ENCODE results near the gene TEP1. TPM values are rescaled to one million over a fixed set of nuclear protein-coding genes. Genes with fewer than 3 reads are reported as not detected.

Gene TEP1
- total and polyA plus RNA-seq, 2 of the 13 experiments (the other 11 are each of a cell fraction or from before 2014, with no cell fraction given): 11.0 to 12.8 TPM

- POLR2A ChIA-PET: interaction anchor here (3.3 to 9.8 kb wide), 2 partner anchors 13 to 132 kb away, joined by 15 to 139 read pairs; partner anchors contain the start of genes PARP2 and PIP4P1
- Histone ChIP-seq H3K4me3 (replicated peaks in 1 of 3; ENCODE audit: insufficient read depth in 1 of 3, low read depth in 2 of 3, low read length in 3 of 3) (no peak overlapping the region), H3K4me2 (ENCODE audit: low read depth, low read length) (no peak overlapping the region), H4K20me1 (ENCODE audit: insufficient read depth, low read length) (peaks cover 37% of the 10 kb centered on the region), H3K27me3 (ENCODE audit: control insufficient read depth in 1 of 2, insufficient read depth in 2 of 2, low read length in 2 of 2) (no peaks in the 10 kb centered on the region; a peak in 1 of 5 replicates), H3K36me3 (replicated peaks in 1 of 2; ENCODE audit: control insufficient read depth in 1 of 2, insufficient read depth in 2 of 2, low read length in 2 of 2) (peaks cover 7 to 37% of the 10 kb centered on the region in 2 experiments), H3K4me1 (ENCODE audit: insufficient read depth, low read length) (peaks cover 61% of the 10 kb centered on the region), H3K9me3 (ENCODE audit: low read length) (no peaks in the 10 kb centered on the region), H3K27ac (ENCODE audit: extremely low read length, insufficient read depth, low read length) (no peak overlapping the region), H2AFZ (ENCODE audit: low read length) (no peak overlapping the region), H3K79me2 (ENCODE audit: insufficient read depth, low read length) (peaks cover 73% of the 10 kb centered on the region), H3K9ac (ENCODE audit: insufficient read depth, low read depth, low read length) (no peak overlapping the region)
- DNase-seq (ENCODE audit: low spot score) (no peak), FAIRE-seq (no peak), ATAC-seq (no peak)
- in situ Hi-C loops (cut with HindIII; ENCODE audit: extremely low pct_ligation_motif_present, low pct_unique_long_range_greater_than_20kb): loop anchor here (5.0 to 25.0 kb wide), 4 partner anchors 133 to 658 kb away; partner anchors contain the start of genes ANG, APEX1, METTL17 and OSGEP
- BruUV-seq (replicated peaks): no TSS peak
- CTCF ChIA-PET (ENCODE audit: low intra/inter-chr PET ratio, low total read pairs): no interaction called here
- intact Hi-C loops (cut with micrococcal nuclease; ENCODE audit: unreplicated experiment): loop anchor here (5.0 kb wide), 1 partner anchor 83 kb away; the partner anchor contains the start of gene TEP1
- 71% methylated on average over 2 of the region's 2 CpGs for WGBS (ENCODE audit: low lambda C conversion rate)
- TF ChIP-seq RFXAP (CRISPR knock-in tag; IDR thresholded peaks at IDR 0.05; ENCODE audit: borderline replicate concordance): no peak
- peak; percentile 4; the same call in 1 of the 2 replicates for TF ChIP-seq ATF7 (IDR thresholded peaks at IDR 0.05)
- TF ChIP-seq ATF7 (CRISPR knock-in tag; IDR thresholded peaks at IDR 0.05): no peak
These were observed 83.9 kb downstream of the TEP1 start for GRCh38 chr14:20329355-20329754.

GRCh38 chr14:20328705-20329104 is 84.6 kb downstream of the TEP1 start:
- intact Hi-C loops (cut with micrococcal nuclease; ENCODE audit: unreplicated experiment) (loop anchor here (5.0 kb wide), 1 partner anchor 84 kb away; the partner anchor contains the start of gene TEP1), in situ Hi-C loops (cut with HindIII; ENCODE audit: extremely low pct_ligation_motif_present, low pct_unique_long_range_greater_than_20kb) (loop anchor here (5.0 to 25.0 kb wide), 4 partner anchors 134 to 659 kb away; partner anchors contain the start of genes ANG, APEX1, METTL17 and OSGEP)
- 49% methylated on average over 2 of the region's 2 CpGs for WGBS (ENCODE audit: low lambda C conversion rate)
- no peak overlapping the region for H3K4me2 ChIP-seq (ENCODE audit: low read depth, low read length)
- H3K9me3 ChIP-seq (ENCODE audit: low read length): no peaks in the 10 kb centered on the region
- ATAC-seq (no peak), DNase-seq (ENCODE audit: low spot score) (no peak), FAIRE-seq (no peak)
- H3K9ac ChIP-seq (ENCODE audit: insufficient read depth, low read depth, low read length): no peak overlapping the region
- POLR2A ChIA-PET: interaction anchor here (1.4 to 9.8 kb wide), 3 partner anchors 14 to 133 kb away, joined by 9 to 139 read pairs (median 15); partner anchors contain the start of genes APEX1, PARP2 and PIP4P1
- peaks cover 8 to 43% of the 10 kb centered on the region in 2 experiments for H3K36me3 ChIP-seq (replicated peaks in 1 of 2; ENCODE audit: control insufficient read depth in 1 of 2, insufficient read depth in 2 of 2, low read length in 2 of 2)
- CTCF ChIA-PET (ENCODE audit: low intra/inter-chr PET ratio, low total read pairs): interaction anchor here (1.2 to 3.0 kb wide), 3 partner anchors 22 to 281 kb away, joined by 4 to 26 read pairs (median 11); no protein-coding TSS in a partner anchor
- no TSS peak for BruUV-seq (replicated peaks)
- peaks cover 74% of the 10 kb centered on the region for H3K79me2 ChIP-seq (ENCODE audit: insufficient read depth, low read length)
- H3K27me3 ChIP-seq (ENCODE audit: control insufficient read depth in 1 of 2, insufficient read depth in 2 of 2, low read length in 2 of 2): no peaks in the 10 kb centered on the region; a peak in 1 of 5 replicates
- H2AFZ ChIP-seq (ENCODE audit: low read length): no peak overlapping the region
- H3K4me3 ChIP-seq (replicated peaks in 1 of 3; ENCODE audit: insufficient read depth in 1 of 3, low read depth in 2 of 3, low read length in 3 of 3): no peak overlapping the region
- H3K27ac ChIP-seq (ENCODE audit: extremely low read length, insufficient read depth, low read length): no peak overlapping the region
- peaks cover 37% of the 10 kb centered on the region for H4K20me1 ChIP-seq (ENCODE audit: insufficient read depth, low read length)
- H3K4me1 ChIP-seq (ENCODE audit: insufficient read depth, low read length): peaks cover 55% of the 10 kb centered on the region
- TF ChIP-seq POLR2A (IDR thresholded peaks at IDR 0.05; ENCODE audit: insufficient read depth in 1 of 2, low read depth in 2 of 2, low read length in 2 of 2): 0 out of 4 replicates have a peak, but pooled peaks of 1 of the 2 experiments have one; percentile 22
- TF ChIP-seq SNAPC5 (CRISPR knock-in tag; IDR thresholded peaks at IDR 0.05; ENCODE audit: borderline replicate concordance): no peak
- TF ChIP-seq FOXP4 (CRISPR knock-in tag; IDR thresholded peaks at IDR 0.05): 0 out of 2 replicates have a peak, but pooled peaks have one; percentile 23
